ENCODE data around the gene GNPTG.

GNPTG gene

DNA sequence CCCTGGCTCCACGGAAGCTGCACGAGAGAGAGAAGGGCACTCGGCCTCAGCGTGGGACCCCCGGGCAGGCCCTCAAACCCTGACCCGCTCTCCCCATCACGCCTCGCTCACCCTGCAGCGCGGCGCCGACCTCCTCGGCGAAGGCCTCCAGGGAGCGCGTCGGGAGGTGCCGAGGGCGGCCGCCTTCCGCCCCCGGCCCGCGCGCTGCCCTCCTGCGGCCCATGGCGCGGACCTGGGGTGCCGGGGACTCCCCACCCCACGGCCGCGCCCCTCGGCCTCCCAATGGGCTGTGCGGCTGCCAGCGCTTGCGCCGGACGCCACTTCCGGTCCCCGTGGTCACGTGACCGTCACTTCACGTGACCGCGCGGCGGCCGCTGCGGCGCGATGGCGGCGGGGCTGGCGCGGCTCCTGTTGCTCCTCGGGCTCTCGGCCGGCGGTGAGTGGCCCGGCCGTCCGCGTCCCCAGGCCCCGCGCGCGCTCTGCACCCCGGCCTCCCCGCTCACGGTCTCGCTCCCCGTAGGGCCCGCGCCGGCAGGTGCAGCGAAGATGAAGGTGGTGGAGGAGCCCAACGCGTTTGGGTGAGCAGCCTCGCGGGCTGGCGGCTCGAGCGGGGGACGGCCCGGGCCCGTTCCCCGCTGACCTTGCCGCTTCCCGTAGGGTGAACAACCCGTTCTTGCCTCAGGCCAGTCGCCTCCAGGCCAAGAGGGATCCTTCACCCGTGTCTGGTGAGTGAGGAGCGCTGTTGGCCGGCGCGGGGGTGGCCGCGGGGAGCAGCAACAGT lies at the start of gene GNPTG, which contains the start of gene TSR3:
GNPTG (plus strand) TSS at position 350 of the 781 bp plus-strand sequence; CDS start at position 385, 35 bp downstream.
TSR3 (minus strand) TSS at position 297 of the 781 bp plus-strand sequence; CDS start at position 223, 74 bp downstream.
- peak; percentile 25 for DNase-seq

DNA sequence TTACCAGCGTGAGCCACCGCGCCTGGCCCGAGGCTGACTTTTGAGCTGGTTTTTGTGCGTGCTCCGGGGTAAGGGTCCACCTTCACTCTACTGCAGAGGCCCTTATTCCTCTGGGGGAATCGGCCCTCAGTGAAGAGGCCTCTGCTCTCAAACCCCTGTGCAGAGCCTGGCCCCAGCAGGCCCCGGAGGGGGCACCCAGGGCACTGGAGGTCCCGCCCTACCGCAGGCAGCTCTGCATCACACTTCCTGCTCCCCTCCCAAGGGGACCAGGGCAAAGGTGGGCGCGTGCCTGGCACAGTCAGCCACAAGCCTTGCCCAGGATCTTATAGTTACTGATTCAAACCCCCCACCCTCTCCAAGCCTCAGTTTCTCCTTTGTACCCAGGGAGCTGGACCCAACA lies 45.9 kb upstream of the GNPTG start:
- no peak for DNase-seq

DNA sequence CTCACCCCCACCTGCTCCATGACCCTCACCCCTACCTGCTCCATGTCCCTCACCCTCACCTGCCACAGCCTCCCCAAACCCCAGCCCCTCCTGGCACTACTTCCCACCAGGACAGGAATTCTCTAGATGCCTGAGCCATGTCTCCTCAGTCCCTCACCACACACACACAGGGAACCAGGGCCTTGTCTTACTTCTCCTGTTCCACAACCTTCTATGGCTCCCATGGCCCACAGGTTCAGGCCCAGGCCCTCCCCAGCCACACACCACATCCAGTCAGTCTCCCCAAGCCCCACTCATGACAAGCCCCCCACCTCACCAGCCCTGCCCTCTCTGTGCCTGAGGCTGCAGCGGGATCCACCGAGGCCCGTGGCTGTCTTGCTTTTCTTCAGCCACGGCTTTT lies 45.4 kb upstream of the GNPTG start:
- DNase-seq, result no peak

DNA sequence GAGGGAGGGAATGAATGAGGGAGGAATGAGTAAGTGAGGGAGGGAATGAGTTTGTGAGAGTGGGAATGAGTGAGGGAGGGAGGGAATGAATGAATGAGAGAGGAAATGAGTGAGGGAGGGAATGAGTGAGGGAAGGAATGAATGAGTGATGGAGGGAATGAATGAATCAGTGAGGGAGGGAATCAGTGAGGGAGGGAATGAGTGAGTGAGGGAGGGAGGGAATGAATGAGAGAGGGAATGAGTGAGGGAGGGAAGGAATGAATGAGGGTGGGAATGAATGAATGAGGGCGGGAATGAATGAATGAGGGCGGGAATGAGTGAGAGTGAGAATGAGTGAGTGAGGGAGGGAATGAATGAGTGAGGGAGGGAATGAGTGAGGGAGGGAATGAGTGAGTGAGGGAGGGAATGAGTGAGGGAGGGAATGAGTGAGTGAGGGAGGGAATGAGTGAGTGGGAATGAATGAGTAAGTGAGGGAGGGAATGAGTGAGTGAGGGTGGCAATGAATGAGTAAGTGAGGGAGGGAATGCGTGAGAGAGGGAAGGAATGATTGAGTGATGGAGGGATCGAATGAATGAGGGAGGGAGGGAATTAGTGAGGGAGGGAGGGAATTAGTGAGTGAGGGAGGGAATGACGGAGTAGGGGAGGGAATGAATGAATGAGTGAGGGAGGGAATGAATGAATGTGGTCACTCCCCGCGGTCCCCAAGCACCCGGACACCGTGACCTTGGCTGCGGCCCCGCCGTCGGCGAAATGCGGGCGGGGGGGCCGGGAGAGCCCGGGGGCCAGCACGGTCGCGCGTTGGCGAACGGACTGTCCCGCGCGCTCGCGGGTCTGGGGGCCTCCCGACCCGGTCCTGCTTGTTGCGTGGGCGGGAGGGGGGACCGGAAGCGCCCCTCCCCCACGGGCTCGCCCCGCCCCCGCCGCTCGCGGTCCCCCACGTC lies 43.4 kb upstream of the GNPTG start:
- no peak for DNase-seq

DNA sequence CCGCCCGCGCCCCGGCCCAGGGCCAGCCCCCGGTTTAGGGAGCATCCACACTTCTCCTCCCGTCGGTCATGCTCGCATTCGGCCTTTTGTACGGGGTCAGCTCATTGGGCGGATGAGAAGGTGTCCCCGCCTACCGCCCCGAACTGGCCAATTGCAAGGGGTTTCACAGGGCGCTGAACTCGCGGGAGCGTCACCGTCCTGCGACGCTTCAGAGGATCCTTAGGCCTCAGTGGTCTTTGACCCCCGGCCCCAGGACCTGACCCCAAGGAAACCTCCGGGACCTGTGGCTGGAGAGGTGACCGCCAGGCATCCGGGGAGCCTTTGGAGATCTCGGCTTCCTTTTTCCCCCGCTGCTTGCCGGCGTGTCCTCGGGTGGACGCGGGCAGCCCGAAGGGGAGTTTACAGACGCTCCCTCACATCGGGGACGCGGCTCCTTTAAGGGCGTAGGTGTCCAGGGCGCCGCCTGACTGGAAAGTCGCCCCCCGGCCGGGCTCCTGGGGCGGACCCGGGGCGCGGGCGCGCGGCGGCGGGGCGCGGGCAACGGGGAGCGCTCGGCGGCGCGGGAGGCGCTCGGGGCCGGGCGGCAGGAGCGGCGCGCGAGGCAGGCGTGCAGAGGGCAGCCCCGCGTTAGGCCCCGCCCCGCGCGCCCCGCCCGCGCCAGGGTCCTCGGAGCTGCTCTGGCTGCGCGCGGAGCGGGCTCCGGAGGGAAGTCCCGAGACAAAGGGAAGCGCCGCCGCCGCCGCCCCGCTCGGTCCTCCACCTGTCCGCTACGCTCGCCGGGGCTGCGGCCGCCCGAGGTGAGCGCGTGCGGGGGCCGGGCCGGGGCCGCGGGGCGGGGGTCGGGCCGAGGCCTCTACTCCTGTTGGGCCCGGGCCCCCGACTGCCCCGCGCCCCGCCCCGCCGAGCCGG lies 42.5 kb upstream of the GNPTG start, which contains the start of gene UBE2I:
UBE2I (plus strand) TSS at position 660 of the 909 bp plus-strand sequence. CDS start 4,395 bp downstream, outside the sequence.
- peak; percentile 79 for DNase-seq

DNA sequence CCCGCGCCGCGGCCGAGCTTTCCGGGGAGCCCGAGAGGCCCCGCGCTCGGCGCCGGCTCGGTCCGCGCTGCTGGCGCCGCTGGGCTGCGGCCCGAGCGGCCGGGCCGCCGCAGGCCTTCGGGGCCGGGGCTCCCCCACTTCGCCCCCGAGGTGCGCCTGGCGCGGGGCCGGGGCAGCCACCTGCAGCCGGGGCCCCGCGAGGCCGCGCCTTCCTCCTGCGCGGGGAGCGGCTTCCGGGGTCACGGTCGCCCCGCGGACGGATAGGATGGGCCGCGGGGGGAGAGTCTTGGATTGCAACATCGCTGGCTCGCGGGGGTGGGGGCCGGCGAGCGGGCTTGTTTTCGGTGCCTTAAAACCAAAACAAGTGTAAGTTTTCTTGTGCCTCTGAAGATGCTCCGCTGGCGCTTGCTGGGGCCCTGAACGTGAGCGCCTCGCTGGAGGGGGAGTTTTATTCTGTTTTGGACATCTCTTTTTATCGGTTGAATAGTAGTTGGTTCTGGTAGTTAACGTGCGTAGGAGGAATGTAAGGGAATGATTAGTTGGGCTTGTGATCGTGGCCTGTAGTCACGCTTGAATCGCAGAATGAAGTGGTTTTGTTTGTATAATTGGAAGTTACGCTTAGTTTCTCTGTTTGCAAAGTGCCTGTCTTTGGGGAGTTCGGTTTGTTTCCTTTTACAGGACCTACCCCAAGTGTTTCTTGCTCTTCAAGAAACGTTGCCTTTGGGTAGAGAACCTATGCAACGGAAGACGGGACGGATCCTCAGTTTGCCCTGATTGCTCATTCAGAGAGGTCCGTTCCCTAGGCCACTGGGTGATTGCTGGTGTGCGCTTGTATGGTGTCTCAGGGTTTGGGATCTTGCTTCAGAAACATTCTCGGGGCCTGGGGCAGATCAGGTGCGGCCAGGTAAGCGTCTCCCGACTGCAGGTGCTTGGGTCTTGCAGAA lies 41.6 kb upstream of the GNPTG start:
- no peak for DNase-seq

DNA sequence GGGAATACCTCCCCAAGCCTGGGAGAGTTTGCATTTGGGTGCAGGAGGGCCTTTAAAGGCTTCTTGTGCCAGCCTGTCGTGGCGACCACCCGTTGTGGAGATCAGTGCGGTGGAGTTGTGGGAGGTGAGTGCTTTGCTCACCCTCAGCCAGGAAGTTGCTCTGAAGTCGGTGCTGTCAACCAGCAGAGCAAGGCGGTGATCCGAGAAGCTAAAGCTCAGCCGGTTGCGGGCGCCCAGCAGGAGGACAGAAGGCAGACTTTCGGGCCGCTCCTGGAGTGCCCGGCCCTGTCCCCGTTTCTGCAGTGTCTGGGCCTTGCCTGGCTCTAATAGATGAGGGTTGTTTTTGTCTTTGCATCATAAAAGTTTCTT lies 40.9 kb upstream of the GNPTG start:
- no peak for DNase-seq

DNA sequence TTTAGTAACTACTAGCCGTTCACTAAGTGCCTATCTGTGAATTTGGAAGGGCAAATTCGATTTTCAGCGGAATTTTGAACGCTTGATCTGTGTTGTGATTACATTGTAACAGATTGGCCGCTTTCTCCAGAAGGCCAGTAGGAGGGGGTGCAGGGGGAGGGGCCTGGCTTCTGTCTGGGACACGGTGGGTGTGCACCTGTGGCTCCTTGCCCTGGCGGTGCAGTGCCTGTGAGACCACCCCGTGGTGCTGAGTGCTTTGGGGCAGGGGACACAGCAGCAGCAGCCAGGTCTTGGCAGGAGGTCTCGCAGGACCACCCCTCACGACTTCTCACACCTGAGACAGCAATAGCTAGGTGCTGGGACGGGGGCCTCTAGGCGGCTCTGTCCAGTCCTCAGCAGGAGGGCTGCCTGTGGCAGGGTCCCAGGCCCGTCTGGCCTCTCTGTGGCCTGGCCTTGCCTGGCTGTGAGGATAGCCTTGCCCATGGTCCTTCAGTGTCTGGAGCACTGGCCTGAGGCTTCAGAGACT lies 40.5 kb upstream of the GNPTG start:
- DNase-seq, result no peak

DNA sequence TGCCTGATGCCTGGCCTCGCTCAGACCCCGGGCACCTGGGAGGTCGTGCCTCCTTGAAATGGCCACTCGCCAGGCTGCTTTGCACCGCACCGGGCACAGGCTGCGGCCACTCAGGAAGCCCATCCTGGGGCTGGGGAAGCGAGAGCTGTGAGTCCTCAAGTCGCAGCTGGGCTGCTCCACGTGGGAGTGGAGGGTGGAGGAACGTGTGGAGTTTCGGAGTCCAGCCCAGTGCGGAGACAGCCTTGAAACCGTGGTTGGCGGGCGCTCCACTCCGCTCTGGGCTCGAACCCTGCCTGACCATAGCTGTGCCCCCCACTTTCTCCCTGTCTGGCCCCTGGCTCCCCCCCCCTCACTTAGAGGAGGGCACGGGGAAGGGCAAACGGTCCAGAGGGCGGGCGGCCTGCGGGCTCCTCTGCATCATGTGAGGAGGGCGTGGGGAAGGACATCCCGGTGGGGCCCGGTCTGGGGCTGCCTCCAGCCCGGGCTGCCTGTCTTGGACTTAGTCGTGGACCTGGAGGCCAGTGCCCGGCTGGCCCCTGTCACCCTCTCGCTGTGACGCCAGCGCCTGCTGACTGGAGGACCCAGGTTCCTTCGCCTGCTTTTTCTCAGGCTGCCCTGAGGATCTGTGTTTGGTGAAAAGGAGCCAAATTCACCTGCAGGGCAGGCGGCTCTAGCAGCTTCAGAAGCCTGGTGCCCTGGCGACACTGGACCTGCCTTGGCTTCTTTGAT lies 39.8 kb upstream of the GNPTG start:
- DNase-seq, result no peak

DNA sequence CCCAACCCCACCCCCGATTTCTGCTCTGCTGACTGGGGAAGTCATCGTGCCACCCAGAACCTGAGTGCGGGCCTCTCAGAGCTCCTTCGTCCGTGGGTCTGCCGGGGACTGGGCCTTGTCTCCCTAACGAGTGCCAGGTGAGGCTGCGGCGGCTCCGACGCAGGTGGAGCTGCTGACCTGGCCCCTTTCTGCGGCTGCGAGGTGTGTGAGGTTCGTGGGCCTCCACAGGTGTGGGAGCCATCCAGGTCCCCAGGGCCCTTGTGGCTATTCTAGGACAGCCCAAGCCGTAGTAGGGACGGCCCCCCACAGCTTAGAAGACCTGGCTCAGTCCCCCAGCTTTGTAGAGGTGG lies 39.3 kb upstream of the GNPTG start:
- DNase-seq, result no peak

DNA sequence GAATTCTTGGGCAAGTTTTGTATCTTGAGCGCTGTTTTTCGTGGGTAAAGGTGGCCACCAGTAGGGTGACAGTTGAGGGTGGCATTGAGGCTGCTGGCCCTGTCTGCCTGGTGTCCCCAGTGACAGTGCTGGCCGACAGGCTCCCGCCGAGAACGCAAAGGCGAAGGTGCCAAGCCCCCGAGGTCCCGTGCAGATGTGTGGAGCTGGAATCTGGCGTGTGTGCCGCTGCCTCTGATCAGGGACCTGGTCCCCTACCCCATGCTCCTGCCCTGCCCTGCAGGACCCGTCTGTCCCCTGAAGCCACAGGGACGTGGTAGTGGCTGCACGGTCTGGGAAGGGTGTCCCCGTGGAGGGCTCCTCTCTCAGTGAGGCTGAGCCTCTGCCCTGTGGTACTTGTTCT lies 38.8 kb upstream of the GNPTG start:
- no peak for DNase-seq

DNA sequence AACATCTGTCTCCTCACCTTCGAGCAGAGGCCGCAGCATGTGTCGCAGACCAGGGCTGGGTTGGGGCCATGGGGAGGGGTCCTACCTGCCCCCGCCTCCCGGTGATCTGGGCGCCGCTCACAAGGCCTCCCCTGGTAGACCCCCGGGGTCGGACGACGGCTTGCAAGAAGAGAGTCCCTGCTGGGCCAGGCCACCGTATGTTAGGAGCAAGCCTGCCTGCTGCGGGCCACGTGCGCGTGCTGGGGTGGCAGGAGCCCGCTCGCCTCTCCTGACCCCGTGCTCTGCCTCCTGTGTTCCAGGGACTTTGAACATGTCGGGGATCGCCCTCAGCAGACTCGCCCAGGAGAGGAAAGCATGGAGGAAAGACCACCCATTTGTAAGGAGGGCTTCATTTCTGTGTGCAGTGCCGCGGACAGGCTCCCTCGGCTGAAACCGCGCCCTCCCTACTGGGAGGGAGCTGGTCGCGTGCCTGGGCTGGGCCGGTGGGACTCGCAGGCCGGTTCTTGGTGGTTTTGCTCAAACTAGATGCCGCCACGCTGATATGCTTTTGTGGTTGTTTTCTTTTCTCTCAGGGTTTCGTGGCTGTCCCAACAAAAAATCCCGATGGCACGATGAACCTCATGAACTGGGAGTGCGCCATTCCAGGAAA lies 37.9 kb upstream of the GNPTG start:
- DNase-seq, result no peak

DNA sequence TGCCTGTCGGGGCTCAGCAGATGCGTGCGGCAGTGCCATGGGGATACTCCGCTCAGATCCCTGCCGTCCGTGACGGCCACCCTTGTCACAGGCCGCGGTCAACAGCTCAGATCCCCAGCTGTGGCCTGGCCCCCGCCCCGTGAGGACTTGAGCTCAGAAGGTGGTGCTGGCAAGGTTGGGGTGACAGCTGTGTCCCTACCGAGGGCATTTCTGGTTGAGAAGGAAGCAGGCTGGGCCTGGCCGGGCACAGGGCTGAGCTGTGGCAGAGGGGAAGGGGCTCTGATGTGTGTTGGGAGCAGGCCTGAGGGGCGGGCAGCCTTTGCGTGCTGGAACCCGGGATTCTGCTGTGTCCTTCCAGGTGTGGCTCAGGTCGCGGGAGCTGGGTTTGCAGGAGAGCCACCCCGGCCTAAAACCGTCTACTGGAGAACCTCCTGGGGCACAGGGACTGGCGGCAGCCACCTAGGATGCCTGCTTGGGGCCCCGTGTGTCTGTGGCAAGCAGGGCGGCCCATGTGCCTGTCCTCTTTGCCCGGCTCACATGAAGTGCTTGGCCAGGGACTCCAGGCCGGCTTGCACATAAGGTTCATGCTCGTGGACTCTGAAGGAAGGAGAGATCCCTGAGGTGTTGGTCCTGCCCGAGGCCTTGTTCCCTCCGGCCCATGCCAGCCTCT lies 37.2 kb upstream of the GNPTG start:
- no peak for DNase-seq

DNA sequence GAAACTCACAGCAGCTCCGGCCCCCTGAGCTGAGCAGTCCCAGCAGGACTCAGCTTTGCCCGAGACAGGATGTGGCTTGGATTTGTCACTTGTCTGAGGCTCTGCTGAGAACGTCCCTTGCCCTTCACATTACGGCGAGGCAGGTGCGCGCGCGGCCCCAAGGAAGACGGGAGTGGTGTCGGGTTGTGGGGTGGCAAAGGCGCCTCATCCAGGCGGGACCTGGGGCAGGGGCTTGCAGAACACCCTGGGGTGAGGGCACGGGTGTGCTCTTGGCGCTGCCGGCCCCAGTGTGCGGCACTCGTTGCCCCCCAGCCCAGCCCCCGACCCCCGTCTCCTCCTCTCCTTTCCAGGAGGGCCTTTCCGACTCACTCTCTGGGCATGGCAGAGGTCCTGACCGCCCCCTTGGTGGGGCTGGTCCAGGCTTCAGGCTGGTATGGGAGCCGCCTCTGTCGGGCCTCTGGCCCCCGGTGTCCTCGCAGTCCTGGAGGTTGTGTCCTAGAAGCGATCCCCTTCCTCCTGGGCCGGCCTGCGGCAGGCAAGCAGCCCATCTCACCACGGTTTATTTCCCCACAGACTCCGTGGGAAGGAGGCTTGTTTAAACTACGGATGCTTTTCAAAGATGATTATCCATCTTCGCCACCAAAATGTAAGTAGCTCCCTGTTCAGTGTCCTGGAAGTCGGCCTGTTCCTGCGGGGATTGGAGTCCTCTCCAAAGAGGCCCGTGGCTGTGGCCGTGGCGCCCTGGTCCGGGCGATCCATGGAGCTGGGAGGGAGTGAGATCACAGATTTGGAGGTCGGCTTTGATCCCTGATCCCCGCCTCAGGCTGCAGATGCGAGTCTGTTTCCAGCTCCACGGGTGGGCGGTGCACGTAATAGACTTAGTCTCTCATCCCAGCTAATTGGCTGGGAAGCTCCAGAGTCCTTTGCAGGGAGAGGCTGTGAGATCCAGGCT lies 36.4 kb upstream of the GNPTG start:
- DNase-seq, result no peak

DNA sequence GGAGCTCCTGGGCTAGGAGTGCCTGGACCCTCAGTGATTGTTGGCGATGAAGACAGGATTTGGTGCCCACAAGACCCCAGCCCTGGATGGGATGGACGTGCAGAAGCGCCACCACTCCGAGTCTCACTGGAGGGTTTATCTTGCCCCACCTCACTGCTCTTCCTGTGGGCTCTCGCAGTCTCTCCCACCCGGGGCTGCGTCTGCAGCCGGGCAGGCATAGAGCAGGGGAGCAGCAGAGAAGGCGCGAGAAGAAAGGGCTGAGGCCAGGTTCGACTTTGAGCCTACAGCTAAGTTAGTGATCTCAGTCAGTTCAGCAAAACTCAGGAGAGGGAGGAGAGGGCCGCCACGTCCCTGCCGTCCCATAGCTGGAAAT lies 35.7 kb upstream of the GNPTG start:
- DNase-seq, result no peak

DNA sequence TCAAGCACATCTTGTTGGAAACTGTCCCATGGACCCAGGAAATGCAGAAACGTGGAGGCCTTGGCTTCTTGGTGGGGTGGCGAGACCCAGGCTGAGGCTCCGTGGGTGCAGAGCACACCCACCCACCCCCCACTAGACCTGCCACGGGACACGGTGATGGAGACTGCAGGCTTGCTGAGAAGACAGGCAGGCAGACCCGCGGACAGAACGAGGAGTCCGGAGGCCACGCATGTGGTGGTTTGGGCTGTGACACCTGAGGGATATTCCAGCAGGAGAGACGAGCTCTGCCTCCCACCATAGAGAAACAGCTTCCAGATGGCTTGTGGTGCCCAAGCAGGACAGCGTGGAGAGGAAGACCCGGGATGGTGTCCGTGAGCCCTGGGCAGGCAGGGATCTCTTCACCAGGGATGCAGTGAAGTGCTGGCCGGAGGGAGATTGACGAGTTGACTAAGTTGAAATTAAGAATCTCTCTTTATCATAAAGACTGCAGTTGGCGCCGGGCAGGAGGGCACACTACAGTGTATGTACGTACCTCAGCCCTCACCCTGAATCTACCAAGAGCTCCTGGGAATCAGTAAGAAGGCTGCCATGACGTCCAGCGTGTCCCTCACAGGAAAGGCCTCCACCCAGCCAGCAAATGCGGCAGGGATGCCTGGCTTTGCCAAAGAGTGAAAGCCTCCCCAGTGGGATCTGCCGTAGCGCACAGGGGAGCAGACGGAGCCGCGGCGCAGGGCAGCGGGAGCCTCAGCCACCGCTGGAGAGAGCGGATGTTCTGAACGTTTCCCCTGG lies 34.1 kb upstream of the GNPTG start:
- DNase-seq, result no peak

DNA sequence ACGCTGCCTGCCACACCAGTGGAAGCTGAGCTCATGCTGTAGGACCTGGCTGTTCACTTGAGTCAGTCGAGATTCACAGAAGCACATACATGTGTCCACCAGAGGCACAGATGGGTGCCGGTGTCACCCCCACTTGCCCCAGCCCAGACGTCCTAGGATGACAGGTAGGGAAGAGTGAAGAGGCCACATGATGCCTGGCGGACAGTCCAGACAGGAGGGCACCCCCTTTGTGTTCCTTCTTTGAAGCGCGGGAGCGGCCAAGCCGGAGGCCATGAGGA lies 33.5 kb upstream of the GNPTG start:
- DNase-seq, result no peak

DNA sequence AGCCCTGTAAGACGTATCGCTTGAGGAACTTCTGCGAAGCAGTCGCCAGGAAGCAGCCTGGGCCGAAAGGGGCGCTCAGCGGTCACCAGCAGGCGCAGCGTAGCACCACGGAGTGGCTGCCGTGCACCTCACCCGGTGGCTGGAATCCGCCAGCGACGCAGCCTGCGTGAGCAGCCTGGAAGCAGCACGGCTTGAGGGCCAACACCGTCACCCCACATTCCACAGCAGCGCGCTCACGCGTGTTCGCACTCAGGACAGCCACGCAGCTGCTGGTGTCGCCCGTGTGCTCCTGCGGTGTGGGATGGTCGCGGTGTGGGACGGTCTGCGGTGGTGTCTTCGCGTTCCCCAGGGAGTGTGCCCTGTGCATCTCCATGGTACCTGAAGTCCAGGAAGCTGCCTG lies 32.7 kb upstream of the GNPTG start:
- no peak for DNase-seq
